DMS153 treated with DMSO at 0.1 percent for 48 hours (cell line): Measurements from ENCODE around the gene ZMYND10.

ENCODE experiments used
- DNase-seq: peaks from one replicate; lab custom pipeline; 2025; ENCODE audit not compliant: unreplicated experiment; lab: John Stamatoyannopoulos, UW

The ZMYND10 gene

GRCh38 chr3:50345586-50346234 lies at the start of gene ZMYND10:
ZMYND10 (minus strand) TSS chr3:50345732; CDS start chr3:50345579, 153 bp downstream.
- no peak for DNase-seq

GRCh38 chr3:50393061-50393460 lies 47.5 kb upstream of the ZMYND10 start:
- DNase-seq: no peak

- no peak for DNase-seq
These were observed 46.7 kb upstream of the ZMYND10 start for GRCh38 chr3:50392101-50392715.

- peak; percentile 5 for DNase-seq
These were observed 45.1 kb upstream of the ZMYND10 start for GRCh38 chr3:50390508-50391224.

- no peak for DNase-seq
These were observed 43.9 kb upstream of the ZMYND10 start for GRCh38 chr3:50389414-50389767.

GRCh38 chr3:50388720-50389413 lies 43.3 kb upstream of the ZMYND10 start:
- DNase-seq: no peak

GRCh38 chr3:50388016-50388719 lies 42.6 kb upstream of the ZMYND10 start:
- no peak for DNase-seq

- no peak for DNase-seq
These were observed 40.2 kb upstream of the ZMYND10 start for GRCh38 chr3:50385754-50386153.

- DNase-seq: no peak
These were observed 38.2 kb upstream of the ZMYND10 start for GRCh38 chr3:50383750-50384149.

- no peak for DNase-seq
These were observed 37.2 kb upstream of the ZMYND10 start for GRCh38 chr3:50382722-50383121.

- DNase-seq: no peak
These were observed 35.9 kb upstream of the ZMYND10 start for GRCh38 chr3:50381383-50381782.

GRCh38 chr3:50380405-50381085 lies 35.0 kb upstream of the ZMYND10 start:
- DNase-seq: no peak

- no peak for DNase-seq
These were observed 33.2 kb upstream of the ZMYND10 start for GRCh38 chr3:50378757-50379156.

GRCh38 chr3:50378024-50378423 lies 32.5 kb upstream of the ZMYND10 start:
- DNase-seq: no peak

GRCh38 chr3:50375258-50375931 lies 29.9 kb upstream of the ZMYND10 start:
- no peak for DNase-seq

GRCh38 chr3:50374363-50375257 lies 29.1 kb upstream of the ZMYND10 start:
- DNase-seq: no peak

- no peak for DNase-seq
These were observed 27.9 kb upstream of the ZMYND10 start for GRCh38 chr3:50373146-50374051.

- DNase-seq: no peak
These were observed 26.8 kb upstream of the ZMYND10 start for GRCh38 chr3:50372349-50372748.
